CD4-positive, alpha-beta T cell treated with Interleukin-10 for 1 hour (primary cell): Measurements from ENCODE around the gene MYO1D.
"Not testable (repeated sequence)": the region's sequence is repeated elsewhere in the genome, so short reads cannot be mapped to it uniquely, and the experiment has no call there.

Experiments used
- DNase-seq: peaks from one replicate; pipeline ENCODE4 v3.0.0-alpha.2; 2020

The MYO1D gene

DNA sequence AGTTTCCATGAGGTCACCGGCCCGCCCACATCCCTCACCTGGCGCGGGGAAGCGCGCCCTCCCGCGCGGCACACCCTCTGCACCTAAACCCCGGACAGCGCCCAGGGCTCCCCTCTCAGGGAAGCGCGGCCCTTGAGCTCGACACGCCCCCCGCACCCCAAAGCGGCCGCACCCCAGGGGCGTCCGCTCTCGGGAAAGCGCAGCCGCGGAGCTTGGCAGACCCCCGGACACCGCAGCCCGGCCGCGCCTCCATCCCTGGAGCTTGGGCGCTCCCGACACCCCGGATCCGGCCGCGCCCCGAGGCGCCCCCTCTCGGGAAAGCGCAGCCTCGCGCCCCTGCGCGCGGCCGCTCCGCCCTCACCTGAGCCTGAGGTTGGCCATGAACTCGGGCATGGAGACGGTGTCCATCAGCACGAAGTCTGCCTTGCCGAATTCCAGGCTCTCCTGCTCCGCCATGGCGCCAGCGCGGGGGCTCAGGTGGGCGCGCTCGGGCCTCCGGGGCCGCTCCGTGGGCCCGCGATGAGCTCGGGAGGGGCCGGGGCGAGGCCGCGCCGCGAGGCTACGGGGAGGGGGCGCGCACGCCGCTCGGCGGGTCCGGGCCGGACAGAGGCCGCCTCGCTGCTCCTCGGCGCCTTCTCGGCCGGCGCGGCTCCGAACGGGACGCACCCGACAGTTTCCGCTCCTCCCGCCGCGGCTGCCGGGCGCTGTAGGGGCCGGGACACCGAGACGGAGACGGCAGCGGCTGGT is at the start of gene MYO1D:
Gene MYO1D (minus strand): TSS at position 708 of the 747 bp plus-strand sequence. CDS start 252 bp downstream, at position 456.
- DNase-seq: peak; percentile 67

- no peak for DNase-seq
These were observed 49.3 kb upstream of the MYO1D start for GRCh38 chr17:32926183-32926582.

DNA sequence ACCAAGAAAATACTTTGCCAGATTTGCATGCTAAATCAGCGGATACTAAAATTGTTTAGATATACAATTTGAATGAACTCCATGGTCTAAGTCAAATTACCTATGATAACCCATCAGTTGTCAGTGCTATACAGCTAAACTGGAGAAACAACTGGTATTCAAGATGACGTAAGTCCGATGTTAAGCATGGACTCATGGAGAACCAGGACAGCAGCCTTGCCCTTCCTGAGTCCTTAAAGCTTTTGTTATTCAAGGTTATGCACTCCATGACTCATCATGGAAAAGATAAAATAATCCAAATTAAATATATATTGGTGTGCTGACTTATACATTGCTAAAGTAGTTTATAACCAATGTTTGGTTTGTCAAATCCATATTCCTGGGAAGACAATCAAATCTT is 47.0 kb upstream of the MYO1D start:
- DNase-seq: not testable (repeated sequence)

GRCh38 chr17:32921017-32921416 is 44.1 kb upstream of the MYO1D start:
- DNase-seq: no peak

DNA sequence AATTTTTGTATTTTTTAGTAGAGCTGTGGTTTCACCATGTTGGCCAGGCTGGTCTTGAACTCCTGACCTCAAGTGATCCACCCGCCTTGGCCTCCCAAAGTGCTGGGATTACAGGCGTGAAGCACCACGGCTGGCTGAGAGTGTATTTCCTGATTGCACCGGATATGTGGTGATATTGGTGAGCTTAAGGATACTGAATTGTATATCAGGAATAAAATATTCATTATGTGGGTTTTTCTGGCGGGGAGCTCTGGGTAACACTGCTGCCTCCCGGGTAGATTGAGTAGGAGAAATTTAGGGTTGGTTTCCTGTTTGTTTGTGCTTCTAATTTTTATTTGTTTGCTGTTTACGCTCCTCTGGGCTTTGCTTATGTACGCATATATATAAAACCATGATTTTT is 43.4 kb upstream of the MYO1D start:
- DNase-seq: no peak

DNA sequence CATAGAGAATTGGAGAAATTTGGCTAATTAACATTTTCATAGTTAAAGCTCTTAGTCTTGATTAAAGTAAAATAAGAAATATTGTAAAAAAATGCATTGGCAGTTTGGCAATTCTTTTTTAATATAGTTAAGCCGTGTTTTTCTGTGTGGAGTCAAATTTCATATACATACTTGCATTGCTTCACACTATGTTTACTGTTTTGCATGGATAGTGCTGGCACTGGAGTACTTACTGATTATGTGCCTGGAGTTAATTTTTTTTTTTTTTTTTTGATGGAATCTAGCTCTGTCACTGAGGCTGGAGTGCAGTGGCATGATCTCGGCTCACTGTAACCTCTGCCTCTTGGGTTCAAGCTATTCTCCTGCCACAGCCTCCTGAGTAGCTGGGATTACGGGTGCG is 43.0 kb upstream of the MYO1D start:
- not testable (repeated sequence) for DNase-seq

DNA sequence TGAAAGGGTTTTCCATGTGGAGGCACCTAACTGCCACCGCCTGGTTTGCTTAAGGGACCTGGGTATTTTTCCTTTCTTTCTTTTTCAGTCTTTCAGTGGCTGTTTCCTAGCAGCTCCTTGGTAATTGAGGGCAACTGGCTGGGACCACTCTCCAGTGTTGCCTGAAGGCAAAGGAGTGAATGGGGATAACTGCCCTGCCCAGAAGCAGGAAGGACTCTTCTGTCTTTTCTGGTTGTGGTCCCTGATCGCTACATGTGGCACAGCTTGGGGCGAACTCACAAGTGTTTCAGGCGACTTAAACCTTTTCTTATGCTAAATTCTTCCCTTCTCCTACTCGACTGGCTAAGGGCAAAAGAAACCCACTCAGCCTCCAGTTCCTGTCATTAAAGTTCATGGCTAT is 40.9 kb upstream of the MYO1D start:
- DNase-seq: no peak

DNA sequence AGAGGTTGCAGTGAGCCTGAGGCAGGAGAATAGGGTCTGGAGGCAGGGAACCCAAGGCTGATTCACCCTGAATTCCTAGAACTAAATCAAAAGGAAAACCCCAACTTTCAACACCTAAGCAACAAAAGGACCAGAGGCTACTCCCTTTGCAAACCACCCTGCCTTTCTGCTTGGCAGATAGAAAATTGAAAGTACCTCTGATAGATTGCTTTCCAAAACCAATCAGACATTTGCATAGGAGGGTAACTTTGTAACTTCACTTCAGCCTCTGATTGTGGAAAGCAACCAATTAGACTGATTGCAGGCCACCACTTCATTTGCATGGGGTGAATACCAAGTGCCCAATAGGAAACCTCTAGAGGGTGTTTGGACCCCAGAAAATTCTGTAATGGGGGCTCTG is 40.2 kb upstream of the MYO1D start:
- DNase-seq: no peak

DNA sequence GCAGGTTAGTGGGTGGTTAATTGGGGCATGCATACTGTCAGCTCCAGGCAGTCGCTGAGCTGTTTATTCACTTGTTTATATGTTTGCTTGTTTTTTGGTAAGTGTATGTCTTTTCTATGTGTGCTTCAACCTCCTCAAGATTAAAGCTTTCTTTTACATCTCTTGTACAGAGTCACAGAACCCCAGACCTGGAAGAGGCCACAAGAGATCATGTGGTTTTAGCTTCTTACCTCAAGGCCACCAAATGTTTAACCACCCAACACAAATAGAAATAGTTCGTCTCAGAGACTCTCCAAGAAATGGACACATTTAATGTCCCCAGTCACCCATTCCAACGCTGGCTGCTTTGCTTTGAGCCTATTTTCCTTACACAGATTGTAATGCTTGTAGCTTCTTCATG is 39.2 kb upstream of the MYO1D start:
- no peak for DNase-seq

- no peak for DNase-seq
These were observed 38.3 kb upstream of the MYO1D start for GRCh38 chr17:32915245-32915644.

DNA sequence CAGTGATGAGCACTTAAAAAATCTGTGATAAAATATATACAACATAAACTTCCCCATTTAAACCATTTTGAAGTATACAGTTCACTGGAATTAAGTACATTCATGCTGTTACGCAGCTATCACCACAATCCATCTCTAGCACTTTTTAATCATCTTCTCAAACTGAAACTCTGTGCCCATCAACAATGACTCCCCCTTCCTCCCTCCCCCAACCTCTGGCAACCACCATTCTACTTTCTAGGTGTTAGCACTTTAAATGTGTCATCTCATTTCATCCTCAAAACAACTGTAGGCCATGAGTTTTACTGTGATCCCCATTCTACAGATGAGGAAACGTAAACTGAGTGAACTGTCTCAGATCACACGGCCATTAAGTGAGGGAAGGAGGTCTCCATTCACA is 37.3 kb upstream of the MYO1D start:
- no peak for DNase-seq

GRCh38 chr17:32913593-32913992 is 36.7 kb upstream of the MYO1D start:
- no peak for DNase-seq

DNA sequence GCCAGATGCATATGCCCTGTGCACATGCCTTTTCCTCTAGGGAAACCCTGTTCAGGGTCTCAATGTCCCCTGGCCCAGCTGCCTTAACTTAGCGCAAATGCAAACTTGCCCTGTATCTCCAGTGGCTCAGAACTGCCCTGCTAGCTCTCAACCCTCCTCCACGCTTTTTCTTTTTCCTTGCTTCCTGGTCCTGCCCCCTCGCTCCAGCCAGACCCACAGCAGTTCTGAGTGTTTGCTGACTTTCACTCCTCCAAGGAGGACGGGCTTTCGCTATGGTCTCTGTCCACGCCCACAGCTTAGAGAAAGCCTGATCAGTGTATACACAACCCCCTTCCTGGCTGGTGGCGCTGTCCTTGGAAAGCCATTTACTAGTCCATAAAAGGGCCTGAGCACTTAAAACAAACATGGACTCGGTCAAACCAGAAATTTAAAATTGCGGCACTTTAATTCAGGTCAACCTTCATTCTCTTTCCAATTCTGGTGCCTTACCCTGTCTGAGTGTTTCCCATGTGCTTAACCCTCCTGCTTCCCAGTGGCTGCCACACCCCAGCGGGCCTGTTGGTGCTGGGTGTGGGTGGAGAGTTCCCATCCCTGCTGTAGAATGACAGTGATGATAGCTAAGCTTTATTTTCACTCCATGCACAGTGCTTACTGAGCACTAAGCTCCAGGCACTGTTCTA is 35.4 kb upstream of the MYO1D start:
- no peak for DNase-seq

GRCh38 chr17:32910769-32911168 is 33.8 kb upstream of the MYO1D start:
- no peak for DNase-seq

- DNase-seq: peak; percentile 57
These were observed 33.0 kb upstream of the MYO1D start for GRCh38 chr17:32909787-32910369.

DNA sequence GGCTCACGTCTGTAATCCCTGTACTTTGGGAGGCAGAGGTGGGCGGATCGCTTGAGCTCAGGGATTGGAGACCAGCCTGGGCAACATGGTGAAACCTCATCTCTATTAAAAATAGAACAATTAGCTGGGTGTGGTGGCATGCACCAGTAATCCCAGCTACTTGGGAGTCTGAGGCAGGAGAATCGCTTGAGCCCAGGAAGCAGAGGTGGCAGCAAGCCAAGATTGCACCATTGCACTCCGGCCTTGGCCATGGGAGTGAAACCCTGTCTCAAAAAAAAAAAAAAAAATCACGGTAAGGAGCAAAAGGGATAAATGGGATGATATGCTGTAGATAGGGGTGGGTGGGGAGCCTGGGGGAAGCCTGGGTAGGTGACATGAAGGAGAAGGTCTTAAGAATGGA is 30.7 kb upstream of the MYO1D start:
- DNase-seq: no peak

DNA sequence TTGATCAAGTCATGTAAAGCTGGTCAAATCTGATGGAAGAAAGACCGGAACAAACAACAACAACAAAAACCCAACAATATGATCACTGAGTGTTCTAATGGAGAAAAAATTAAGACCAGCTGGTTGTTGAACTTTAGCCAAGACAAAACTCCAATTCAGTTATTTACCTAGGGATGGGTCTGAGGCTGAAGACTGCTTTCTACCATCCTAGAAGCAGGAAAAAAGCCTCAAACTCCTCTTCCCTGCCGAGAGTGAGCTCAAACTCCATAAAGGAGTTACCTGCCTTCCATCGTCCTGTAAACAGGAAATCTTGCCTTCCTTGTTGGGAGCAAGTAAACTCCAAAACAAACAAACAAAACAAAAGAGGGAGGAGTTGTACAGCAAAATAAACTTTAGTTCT is 28.0 kb upstream of the MYO1D start:
- DNase-seq: no peak

GRCh38 chr17:32903774-32904673 is 27.1 kb upstream of the MYO1D start:
- no peak for DNase-seq

DNA sequence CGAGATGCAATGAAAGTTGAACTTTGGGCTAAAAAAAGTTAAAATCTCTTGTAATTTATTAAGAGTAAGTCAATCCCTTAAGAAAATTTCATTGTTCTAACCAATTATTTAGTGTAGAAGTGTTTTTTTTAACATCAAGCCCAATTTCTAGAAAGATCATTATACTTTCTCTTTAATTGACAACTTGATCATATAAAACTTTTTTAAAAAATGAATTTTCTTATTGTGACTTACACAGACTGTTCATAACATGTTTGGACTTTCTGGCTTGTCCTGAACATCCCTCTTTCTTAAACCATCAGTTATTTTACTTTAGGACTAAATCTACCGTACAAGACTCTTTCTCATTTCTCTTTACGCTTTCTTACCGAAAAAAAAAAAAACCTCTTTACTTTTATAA is 24.8 kb upstream of the MYO1D start:
- DNase-seq: no peak

DNA sequence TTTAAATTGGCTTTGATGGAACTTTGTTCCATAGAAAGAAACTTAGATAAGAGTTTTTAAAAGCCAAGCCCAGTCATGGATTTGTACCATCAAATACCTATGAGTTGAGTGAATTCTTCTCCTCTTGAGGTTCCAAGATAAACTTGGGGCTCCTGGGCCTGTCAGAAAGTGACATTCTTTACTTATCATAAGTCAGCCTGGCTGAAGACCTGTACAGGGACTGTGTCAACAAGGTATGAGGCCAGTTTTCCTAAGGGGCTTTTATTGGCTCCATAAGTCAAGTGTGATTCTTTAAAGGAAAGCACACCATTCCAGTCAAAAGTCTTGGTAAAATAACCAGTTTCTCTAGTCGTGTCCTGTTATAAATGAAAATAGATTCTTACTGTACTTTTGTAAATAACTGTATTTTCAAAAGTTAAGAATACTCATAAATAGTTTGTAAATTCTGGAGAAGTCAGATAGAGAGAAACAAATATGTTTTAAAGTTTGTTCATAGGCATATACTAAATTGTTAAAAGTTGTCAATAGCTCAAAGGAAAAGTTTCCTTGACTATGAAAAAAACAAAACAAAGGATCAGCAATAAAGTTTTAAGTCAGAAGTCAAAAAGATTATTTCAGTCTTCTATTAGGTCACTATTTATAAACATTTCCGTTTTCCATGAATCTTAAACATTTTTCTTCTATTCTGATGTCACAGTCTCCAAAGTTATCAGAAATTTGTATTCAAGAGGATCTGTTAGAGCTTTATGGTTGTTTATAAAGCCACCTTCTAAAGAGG is 22.5 kb upstream of the MYO1D start:
- no peak for DNase-seq

DNA sequence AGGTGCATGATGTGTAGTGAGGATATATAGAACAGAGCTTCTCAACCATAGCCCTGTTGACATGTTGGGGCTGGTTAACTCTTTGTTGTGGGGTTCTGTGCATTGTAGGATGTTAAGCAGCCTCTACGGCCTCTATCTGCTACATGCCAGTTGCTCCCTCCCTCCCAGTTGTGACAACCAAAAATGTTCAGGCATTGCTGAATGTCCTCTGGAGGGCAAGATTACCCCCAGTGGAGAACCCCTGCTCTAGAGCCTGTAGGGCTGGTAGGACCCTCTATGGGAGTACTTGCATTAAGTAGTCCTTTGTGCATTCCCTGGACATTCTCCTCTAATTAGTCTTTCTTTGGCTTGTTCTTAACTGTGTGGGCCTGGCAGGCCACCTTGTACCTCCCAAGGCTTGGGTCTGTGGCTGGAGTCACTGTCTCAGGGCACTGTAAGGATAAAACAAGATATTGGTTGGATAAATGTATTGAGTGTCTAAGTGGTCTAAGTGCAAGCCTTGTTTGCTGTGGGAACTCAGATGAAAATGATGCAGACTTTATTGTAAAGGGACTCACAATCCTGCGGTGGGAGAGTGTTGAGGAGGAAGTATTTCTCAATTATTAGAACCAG is 19.8 kb upstream of the MYO1D start:
- no peak for DNase-seq

- DNase-seq: no peak
These were observed 17.3 kb upstream of the MYO1D start for GRCh38 chr17:32894245-32894644.
